Keratinocyte (primary cell): ENCODE results near the gene PDK4. TPM values are rescaled to one million over a fixed set of nuclear protein-coding genes. Genes with fewer than 3 reads are reported as not detected.

Experiments
- DNase-seq: peaks from one replicate; pipeline ENCODE4 v3.0.0-alpha.2; 2011; ENCODE audit warnings: low read depth, missing footprints, low spot score
- FAIRE-seq: peaks from 2 replicates; lab custom pipeline; 2011; peaks lifted over from hg19 to GRCh38; lab: Jason Lieb, UNC
- H2AFZ ChIP-seq: 2 replicates; pipeline ENCODE4 v1.6.0; 2012; ENCODE audit warnings: low read length, control low read depth, inconsistent platforms; ENCODE audit not compliant: control insufficient read depth
- H3K27ac ChIP-seq: 2 replicates; pipeline ENCODE4 v1.5.1; 2011; ENCODE audit warnings: low read length; ENCODE audit not compliant: control insufficient read depth, insufficient read depth
- H3K27me3 ChIP-seq: 3 replicates; pipeline ENCODE4 v1.6.0; 2011; ENCODE audit warnings: low read length; ENCODE audit not compliant: control insufficient read depth, insufficient read depth; ENCODE audit errors: extremely low read depth
- H3K36me3 ChIP-seq, 2 experiments: 2 replicates in 1 of 2; 3 replicates in 1 of 2; pipeline ENCODE4 v1.5.1; 2011; ENCODE audit warnings: low read length in 2 of 2, mild to moderate bottlenecking in 1 of 2; ENCODE audit not compliant: control insufficient read depth in 2 of 2, insufficient read depth in 2 of 2; ENCODE audit errors: extremely low read depth in 1 of 2
- H3K4me1 ChIP-seq: 3 replicates; pipeline ENCODE4 v1.5.1; 2011; ENCODE audit warnings: low read length; ENCODE audit not compliant: control insufficient read depth, insufficient read depth; ENCODE audit errors: extremely low read depth
- H3K4me2 ChIP-seq: 3 replicates; pipeline ENCODE4 v1.6.0; 2011; ENCODE audit warnings: low read depth, low read length; ENCODE audit not compliant: control insufficient read depth, insufficient read depth; ENCODE audit errors: extremely low read depth
- H3K4me3 ChIP-seq, 3 experiments: fragments of 200-600 bp in 1 of 3; sonication (generic) in 1 of 3; 2 replicates in 2 of 3; 3 replicates in 1 of 3; pipeline ENCODE4 v1.5.1; 2011 to 2016; ENCODE audit warnings: low read length in 3 of 3, mild to moderate bottlenecking in 3 of 3, control low read depth in 2 of 3, inconsistent platforms in 1 of 3, low read depth in 1 of 3, mixed read lengths in 1 of 3, mixed run types in 1 of 3, moderate library complexity in 1 of 3; ENCODE audit not compliant: control insufficient read depth in 2 of 3, insufficient read depth in 2 of 3; ENCODE audit errors: extremely low read depth in 1 of 3
- H3K79me2 ChIP-seq: 2 replicates; pipeline ENCODE4 v1.6.0; 2012; ENCODE audit warnings: low read length; ENCODE audit not compliant: control insufficient read depth, insufficient read depth
- H3K9ac ChIP-seq: 3 replicates; pipeline ENCODE4 v1.6.0; 2011; ENCODE audit warnings: low read length; ENCODE audit not compliant: control insufficient read depth, insufficient read depth; ENCODE audit errors: extremely low read depth
- H3K9me1 ChIP-seq: 3 replicates; pipeline ENCODE4 v1.6.0; 2011; ENCODE audit warnings: low read length; ENCODE audit not compliant: control insufficient read depth, insufficient read depth; ENCODE audit errors: extremely low read depth
- H3K9me3 ChIP-seq: 2 replicates; pipeline ENCODE4 v1.5.1; 2012; ENCODE audit warnings: low read depth, low read length; ENCODE audit not compliant: control insufficient read depth
- H4K20me1 ChIP-seq: 3 replicates; pipeline ENCODE4 v1.6.0; 2011; ENCODE audit warnings: low read length; ENCODE audit not compliant: control insufficient read depth, insufficient read depth; ENCODE audit errors: extremely low read depth
- CTCF ChIP-seq, 3 experiments: IDR thresholded peaks in 1 of 3; conservative IDR thresholded peaks in 1 of 3; optimal IDR thresholded peaks in 1 of 3; 2 replicates in 2 of 3; 3 replicates in 1 of 3; pipeline versions ENCODE3 to v1.5.1; 2011; ENCODE audit warnings: low read length in 3 of 3, mild to moderate bottlenecking in 3 of 3, moderate library complexity in 2 of 3, control low read depth in 1 of 3, inconsistent platforms in 1 of 3; ENCODE audit not compliant: insufficient read depth in 2 of 3; ENCODE audit errors: extremely low read depth in 1 of 3
- EZH2 ChIP-seq: IDR thresholded peaks from one replicate; pipeline ENCODE4 v1.6.1; 2012; ENCODE audit warnings: inconsistent platforms, mild to moderate bottlenecking, low read length, moderate library complexity
- dilution Hi-C: fragments of 300-500 bp; cut with MboI; formaldehyde crosslinking; loops from one replicate; pipeline ENCODE4 v1.7.0; 2020; ENCODE audit warnings: low sequenced_read_pairs; ENCODE audit not compliant: extremely low pct_ligation_motif_present
- polyA minus RNA-seq, 3 experiments: library from RNA; depleted of rRNA, polyadenylated mRNA; stranded (reverse); fragments of >200 nt; gene quantifications; 1 replicate in 1 of 3; 2 replicates in 1 of 3; 3 replicates in 1 of 3; pipeline ENCODE4 v1.2.3, GENCODE V29; 2011
- polyA plus RNA-seq, 5 experiments: library from polyadenylated mRNA; depleted of rRNA in 3 of 5; stranded (reverse) in 3 of 5; stranded (forward) in 1 of 5; unstranded in 1 of 5; fragments of >200 nt; gene quantifications; 1 replicate in 1 of 5; 2 replicates in 3 of 5; 3 replicates in 1 of 5; pipeline versions ENCODE4 v1.2.1 to v1.2.3, GENCODE V29; 2011 to 2012; ENCODE audit warnings: missing spikeins in 2 of 5, low read depth in 1 of 5, low replicate concordance in 1 of 5

Gene PDK4
- polyA plus RNA-seq, result not detected in 3 replicates
- 9.4 TPM for polyA plus RNA-seq (2011; ENCODE audit: low read depth)
- not detected in 2 replicates for polyA plus RNA-seq (2011; cell fraction: cytosol; rRNA removed)
- not detected in 2 replicates for polyA plus RNA-seq (2011; cell fraction: nucleus; rRNA removed)
- 12.0 TPM in 1 of 2 replicates, not detected in the other for polyA plus RNA-seq (2012; ENCODE audit: low replicate concordance)
- not detected in 3 replicates for polyA minus RNA-seq
- polyA minus RNA-seq (2011; cell fraction: cytosol; rRNA and poly(A)+ RNA removed), result 3.8 TPM
- not detected in 2 replicates for polyA minus RNA-seq (2011; cell fraction: nucleus; rRNA and poly(A)+ RNA removed)

- Histone ChIP-seq H2AFZ (peak within 1 kb of the TSS; percentile 23), H3K9ac (no peak within 1 kb of the TSS), H3K27ac (no peak within 1 kb of the TSS), H4K20me1 (no peaks in the 10 kb centered on the region), H3K9me3 (no peaks in the 10 kb centered on the region), H3K9me1 (no peaks in the 10 kb centered on the region), H3K27me3 (peaks cover 15% of the 10 kb centered on the region), H3K36me3 (no peaks in the 10 kb centered on the region), H3K4me3 (peak within 1 kb of the TSS in 2 of 3 experiments; percentile 17 to 47), H3K4me1 (no peaks in the 10 kb centered on the region), H3K79me2 (no peaks in the 10 kb centered on the region), H3K4me2 (peak within 1 kb of the TSS; percentile 57)
- TF ChIP-seq CTCF (optimal IDR thresholded peaks at IDR 0.05 in 1 of 3, IDR thresholded peaks at IDR 0.05 in 1 of 3, conservative IDR thresholded peaks at IDR 0.05 in 1 of 3; ENCODE audit: extremely low read depth in 1 of 3, insufficient read depth in 2 of 3, low read length in 3 of 3), result no peak
- TF ChIP-seq EZH2, result peak; percentile 89
- dilution Hi-C loops, result no loop called here
- DNase-seq (no peak), FAIRE-seq (no peak)
These were observed at the start of gene PDK4 for GRCh38 chr7:95596198-95597063. Gene PDK4 (minus strand): TSS chr7:95596516. CDS start chr7:95596293, 223 bp downstream.

GRCh38 chr7:95642173-95642572 lies 45.9 kb upstream of the PDK4 start:
- no peak overlapping the region for H3K27ac ChIP-seq
- TF ChIP-seq CTCF (optimal IDR thresholded peaks at IDR 0.05 in 1 of 3, IDR thresholded peaks at IDR 0.05 in 1 of 3, conservative IDR thresholded peaks at IDR 0.05 in 1 of 3; ENCODE audit: extremely low read depth in 1 of 3, insufficient read depth in 2 of 3, low read length in 3 of 3), result no peak
- TF ChIP-seq EZH2, result no peak
- H3K79me2 ChIP-seq, result no peaks in the 10 kb centered on the region
- H3K36me3 ChIP-seq, result no peaks in the 10 kb centered on the region
- no peak for DNase-seq
- H3K9me3 ChIP-seq, result no peaks in the 10 kb centered on the region
- H3K9ac ChIP-seq, result no peak overlapping the region
- H4K20me1 ChIP-seq, result no peaks in the 10 kb centered on the region
- H3K4me3 ChIP-seq, result no peak overlapping the region
- no peak for FAIRE-seq
- no peaks in the 10 kb centered on the region for H3K4me1 ChIP-seq
- no peak overlapping the region for H2AFZ ChIP-seq
- H3K4me2 ChIP-seq, result no peak overlapping the region
- H3K27me3 ChIP-seq, result peaks cover 4% of the 10 kb centered on the region
- H3K9me1 ChIP-seq, result no peaks in the 10 kb centered on the region
- dilution Hi-C loops, result no loop called here
